ENCODE data around the gene PRAMEF2. TPM values are rescaled to one million over a fixed set of nuclear protein-coding genes. Genes with fewer than 3 reads are reported as not detected.

The PRAMEF2 gene
- total and polyA plus RNA-seq, 9 of the 15 experiments (the other 6 are each of a cell fraction or from before 2014, with no cell fraction given) = not detected

DNA sequence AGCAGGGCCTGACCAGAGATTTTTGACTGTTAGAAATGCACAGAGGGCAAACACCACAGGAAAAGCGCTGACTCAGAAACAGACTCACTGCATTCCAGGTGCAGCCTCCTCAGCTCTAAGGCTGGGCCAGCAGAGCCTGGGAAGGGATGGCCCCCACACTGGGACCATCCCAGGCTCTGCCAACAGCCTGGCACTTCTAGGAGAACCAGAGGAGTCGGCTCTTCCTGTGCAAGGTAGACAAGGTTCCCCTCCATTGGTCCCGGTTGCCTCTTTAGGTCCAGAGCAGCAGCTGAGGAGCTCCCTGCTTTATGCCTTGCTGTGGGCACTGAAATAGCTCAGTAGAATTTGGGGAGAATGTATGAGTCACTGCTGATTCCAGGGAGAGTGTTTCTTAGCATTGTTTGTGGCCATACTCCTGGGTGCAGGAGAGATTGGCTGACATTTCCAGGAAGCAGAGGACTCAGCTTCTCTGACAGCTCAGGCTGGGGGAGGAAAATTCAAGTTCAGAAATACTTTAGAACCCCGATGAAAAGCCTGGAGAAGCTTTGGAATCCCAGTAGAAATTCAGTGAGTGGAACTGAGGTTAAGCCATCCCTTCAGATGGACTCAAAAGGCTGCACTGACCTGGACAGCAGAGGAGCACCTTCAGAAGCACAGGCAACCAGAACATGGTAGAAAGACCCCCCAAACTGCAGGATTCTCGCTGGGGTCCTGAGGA is 46.0 kb upstream of the PRAMEF2 start:
- no peaks in the 10 kb centered on the region for H4K20me1 ChIP-seq (replicated peaks; ENCODE audit: control insufficient read depth, insufficient read depth, low read length)
- ATAC-seq (peak; percentile 84), FAIRE-seq (peak; percentile 83), DNase-seq (ENCODE audit: extremely low read depth in 1 of 4, low spot score in 3 of 4) (peak; percentile 18 to 64 (median 31))
- peaks cover 0 to 23% of the 10 kb centered on the region in 2 experiments; a peak in 2 of 5 replicates for H3K4me1 ChIP-seq (replicated peaks in 1 of 2; ENCODE audit: control insufficient read depth in 2 of 2, insufficient read depth in 2 of 2, low read length in 2 of 2)
- peak overlapping the region; percentile 14; the same call in 1 of the 2 replicates for H3K4me3 ChIP-seq
- peak overlapping the region; percentile 66 for H3K4me2 ChIP-seq (ENCODE audit: insufficient read depth, low read length)
- 1% methylated on average over 5 of the region's 5 CpGs for WGBS (ENCODE audit: insufficient coverage, low coverage, missing lambda C conversion rate)
- H3K27me3 ChIP-seq (ENCODE audit: control insufficient read depth in 2 of 2, insufficient read depth in 2 of 2, low read length in 2 of 2) = no peaks in the 10 kb centered on the region
- ChIA-PET CTCF (ENCODE audit: low intra/inter-chr PET ratio) (no interaction called here), POLR2A (interaction anchor here (0.6 to 0.8 kb wide), 2 partner anchors 9 to 534 kb away, joined by 3 to 4 read pairs; no protein-coding TSS in a partner anchor)
- H3K9me1 ChIP-seq (ENCODE audit: control insufficient read depth, insufficient read depth, low read length) = no peaks in the 10 kb centered on the region
- no TSS peak for BruUV-seq (replicated peaks)
- H3K36me3 ChIP-seq (ENCODE audit: control insufficient read depth, insufficient read depth, low read length) = no peaks in the 10 kb centered on the region
- H3K9me3 ChIP-seq (replicated peaks; ENCODE audit: control insufficient read depth, insufficient read depth, low read depth, low read length) = no peaks in the 10 kb centered on the region
- peak overlapping the region; percentile 21 to 47; a peak in 2 of 4 replicates for H3K9ac ChIP-seq (ENCODE audit: insufficient read depth in 1 of 2, low read depth in 2 of 2, low read length in 2 of 2)
- intact Hi-C loops (cut with micrococcal nuclease) = no loop called here
- H3K27ac ChIP-seq (ENCODE audit: extremely low read depth, low read depth, low read length) = peak overlapping the region; percentile 59; the same call in 2 of the 3 replicates
- in situ Hi-C loops (cut with MboI) = no loop called here
- peak overlapping the region; percentile 79 for H2AFZ ChIP-seq (ENCODE audit: low read depth, low read length)
- no peaks in the 10 kb centered on the region for H3K79me2 ChIP-seq (ENCODE audit: control insufficient read depth, insufficient read depth, low read length)
- TF ChIP-seq NFE2 (IDR thresholded peaks at IDR 0.05; ENCODE audit: low read depth) (peak; percentile 62), HDAC1 (IDR thresholded peaks at IDR 0.05) (0 out of 4 replicates have a peak, but pooled peaks of 1 of the 2 experiments have one; percentile 47), SMARCA4 (IDR thresholded peaks at IDR 0.05) (peak; percentile 62), ZNF347 (CRISPR knock-in tag; IDR thresholded peaks at IDR 0.05; ENCODE audit: low read depth) (no peak), MAFG (tag; conservative IDR thresholded peaks at IDR 0.05) (peak; percentile 65), SOX6 (IDR thresholded peaks at IDR 0.05) (0 out of 2 replicates have a peak, but pooled peaks have one; percentile 57), JUN (IDR thresholded peaks at IDR 0.05; ENCODE audit: borderline replicate concordance, low read depth, low read length) (peak; percentile 57; the same call in 1 of the 2 replicates), JUN (CRISPR knock-in tag; IDR thresholded peaks at IDR 0.05; ENCODE audit: borderline replicate concordance) (no peak), MAFK (IDR thresholded peaks at IDR 0.05; ENCODE audit: low read length) (peak; percentile 80), ARID1B (IDR thresholded peaks at IDR 0.05) (peak; percentile 67), DPF2 (IDR thresholded peaks at IDR 0.05) (0 out of 2 replicates have a peak, but pooled peaks have one; percentile 32), EP300 (IDR thresholded peaks at IDR 0.05; ENCODE audit: low read length) (peak; percentile 12; the same call in 1 of the 2 replicates), CTBP1 (IDR thresholded peaks at IDR 0.05; ENCODE audit: borderline replicate concordance) (peak; percentile 63; the same call in 1 of the 2 replicates), MAFF (IDR thresholded peaks at IDR 0.05; ENCODE audit: low read length) (peak; percentile 74), SRF (CRISPR knock-in tag; IDR thresholded peaks at IDR 0.05) (0 out of 4 replicates have a peak, but pooled peaks of 1 of the 2 experiments have one; percentile 20), SRSF3 (IDR thresholded peaks at IDR 0.05; ENCODE audit: insufficient read depth, low read length) (no peak), ESRRA (IDR thresholded peaks at IDR 0.05; ENCODE audit: borderline replicate concordance, low read depth) (peak; percentile 18; the same call in 1 of the 2 replicates)
- TF ChIP-seq, protein P1, sequence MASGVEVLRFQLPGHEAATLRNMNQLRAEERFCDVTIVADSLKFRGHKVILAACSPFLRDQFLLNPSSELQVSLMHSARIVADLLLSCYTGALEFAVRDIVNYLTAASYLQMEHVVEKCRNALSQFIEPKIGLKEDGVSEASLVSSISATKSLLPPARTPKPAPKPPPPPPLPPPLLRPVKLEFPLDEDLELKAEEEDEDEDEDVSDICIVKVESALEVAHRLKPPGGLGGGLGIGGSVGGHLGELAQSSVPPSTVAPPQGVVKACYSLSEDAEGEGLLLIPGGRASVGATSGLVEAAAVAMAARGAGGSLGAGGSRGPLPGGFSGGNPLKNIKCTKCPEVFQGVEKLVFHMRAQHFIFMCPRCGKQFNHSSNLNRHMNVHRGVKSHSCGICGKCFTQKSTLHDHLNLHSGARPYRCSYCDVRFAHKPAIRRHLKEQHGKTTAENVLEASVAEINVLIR (CRISPR knock-in tag; IDR thresholded peaks at IDR 0.05) = no peak
- TF ChIP-seq, protein P2, sequence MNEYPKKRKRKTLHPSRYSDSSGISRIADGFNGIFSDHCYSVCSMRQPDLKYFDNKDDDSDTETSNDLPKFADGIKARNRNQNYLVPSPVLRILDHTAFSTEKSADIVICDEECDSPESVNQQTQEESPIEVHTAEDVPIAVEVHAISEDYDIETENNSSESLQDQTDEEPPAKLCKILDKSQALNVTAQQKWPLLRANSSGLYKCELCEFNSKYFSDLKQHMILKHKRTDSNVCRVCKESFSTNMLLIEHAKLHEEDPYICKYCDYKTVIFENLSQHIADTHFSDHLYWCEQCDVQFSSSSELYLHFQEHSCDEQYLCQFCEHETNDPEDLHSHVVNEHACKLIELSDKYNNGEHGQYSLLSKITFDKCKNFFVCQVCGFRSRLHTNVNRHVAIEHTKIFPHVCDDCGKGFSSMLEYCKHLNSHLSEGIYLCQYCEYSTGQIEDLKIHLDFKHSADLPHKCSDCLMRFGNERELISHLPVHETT (CRISPR knock-in tag; conservative IDR thresholded peaks at IDR 0.05 in 1 of 2, IDR thresholded peaks at IDR 0.05 in 1 of 2) = no peak
- TF ChIP-seq, protein P3, sequence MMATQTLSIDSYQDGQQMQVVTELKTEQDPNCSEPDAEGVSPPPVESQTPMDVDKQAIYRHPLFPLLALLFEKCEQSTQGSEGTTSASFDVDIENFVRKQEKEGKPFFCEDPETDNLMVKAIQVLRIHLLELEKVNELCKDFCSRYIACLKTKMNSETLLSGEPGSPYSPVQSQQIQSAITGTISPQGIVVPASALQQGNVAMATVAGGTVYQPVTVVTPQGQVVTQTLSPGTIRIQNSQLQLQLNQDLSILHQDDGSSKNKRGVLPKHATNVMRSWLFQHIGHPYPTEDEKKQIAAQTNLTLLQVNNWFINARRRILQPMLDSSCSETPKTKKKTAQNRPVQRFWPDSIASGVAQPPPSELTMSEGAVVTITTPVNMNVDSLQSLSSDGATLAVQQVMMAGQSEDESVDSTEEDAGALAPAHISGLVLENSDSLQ (IDR thresholded peaks at IDR 0.05) = 0 out of 2 replicates have a peak, but pooled peaks have one; percentile 42
